ENCODE measurements around the gene MIF.
A peak's percentile ranks its signal among the peaks of the same experiment; 100 is the strongest.
"Not testable (repeated sequence)": the region's sequence is repeated elsewhere in the genome, so short reads cannot be mapped to it uniquely, and the experiment has no call there.

The MIF gene

GRCh38 chr22:23862103-23862502 lies 32.1 kb upstream of the MIF start:
- peak; percentile 75 for DNase-seq (ENCODE audit: low read depth)
- TF ChIP-seq CTCF (IDR thresholded peaks at IDR 0.05; ENCODE audit: insufficient read depth, low read depth, low read length, missing control alignments) = peak; percentile 77
- no peak overlapping the region for H3K4me3 ChIP-seq (ENCODE audit: low read depth, low read length)

GRCh38 chr22:23864499-23865154 lies 29.6 kb upstream of the MIF start:
- H3K4me3 ChIP-seq (ENCODE audit: low read depth, low read length); DNase-seq (ENCODE audit: low read depth): not testable (repeated sequence)

- no peak for DNase-seq (ENCODE audit: low read depth)
- TF ChIP-seq CTCF (IDR thresholded peaks at IDR 0.05; ENCODE audit: insufficient read depth, low read depth, low read length, missing control alignments) = no peak
- no peak overlapping the region for H3K4me3 ChIP-seq (ENCODE audit: low read depth, low read length)
Measured at GRCh38 chr22:23868580-23868979, 25.6 kb upstream of the MIF start.

GRCh38 chr22:23874871-23875270 lies 19.3 kb upstream of the MIF start:
- no peak for DNase-seq (ENCODE audit: low read depth)
- H3K4me3 ChIP-seq (ENCODE audit: low read depth, low read length) = no peak overlapping the region
- TF ChIP-seq CTCF (IDR thresholded peaks at IDR 0.05; ENCODE audit: insufficient read depth, low read depth, low read length, missing control alignments) = no peak

GRCh38 chr22:23875801-23876200 lies 18.4 kb upstream of the MIF start:
- H3K4me3 ChIP-seq (ENCODE audit: low read depth, low read length) = no peak overlapping the region
- no peak for DNase-seq (ENCODE audit: low read depth)
- no peak for TF ChIP-seq CTCF (IDR thresholded peaks at IDR 0.05; ENCODE audit: insufficient read depth, low read depth, low read length, missing control alignments)

- no peak overlapping the region for H3K4me3 ChIP-seq (ENCODE audit: low read depth, low read length)
- TF ChIP-seq CTCF (IDR thresholded peaks at IDR 0.05; ENCODE audit: insufficient read depth, low read depth, low read length, missing control alignments) = no peak
- DNase-seq (ENCODE audit: low read depth) = no peak
Measured at GRCh38 chr22:23877566-23877965, 16.6 kb upstream of the MIF start.

GRCh38 chr22:23878219-23878618 lies 16.0 kb upstream of the MIF start:
- no peak overlapping the region for H3K4me3 ChIP-seq (ENCODE audit: low read depth, low read length)
- no peak for DNase-seq (ENCODE audit: low read depth)
- TF ChIP-seq CTCF (IDR thresholded peaks at IDR 0.05; ENCODE audit: insufficient read depth, low read depth, low read length, missing control alignments) = no peak
